GM19099 (cell line): ENCODE results near the gene MYO5B.

Experiments used
- POLR2A ChIP-seq: IDR thresholded peaks from 3 replicates; pipeline ENCODE4 v1.6.1; 2011; ENCODE audit warnings: low read depth; ENCODE audit not compliant: insufficient read length; ENCODE audit errors: extremely low read depth

MYO5B gene

GRCh38 chr18:50135903-50136302 lies 59.0 kb downstream of the MYO5B start:
- no peak for TF ChIP-seq POLR2A

- no peak for TF ChIP-seq POLR2A
Observed at GRCh38 chr18:50133526-50133925, 61.4 kb downstream of the MYO5B start.

GRCh38 chr18:50131591-50131990 lies 63.4 kb downstream of the MYO5B start:
- no peak for TF ChIP-seq POLR2A

- no peak for TF ChIP-seq POLR2A
Observed at GRCh38 chr18:50128506-50129271, 66.3 kb downstream of the MYO5B start.

GRCh38 chr18:50127516-50128210 lies 67.3 kb downstream of the MYO5B start:
- TF ChIP-seq POLR2A, result no peak

GRCh38 chr18:50126471-50126870 lies 68.5 kb downstream of the MYO5B start:
- TF ChIP-seq POLR2A, result no peak

- TF ChIP-seq POLR2A, result no peak
Observed at GRCh38 chr18:50125456-50125855, 69.5 kb downstream of the MYO5B start.

- TF ChIP-seq POLR2A, result no peak
Observed at GRCh38 chr18:50119296-50119695, 75.7 kb downstream of the MYO5B start.

GRCh38 chr18:50117863-50118262 lies 77.1 kb downstream of the MYO5B start:
- no peak for TF ChIP-seq POLR2A

- TF ChIP-seq POLR2A, result no peak
Observed at GRCh38 chr18:50115095-50115494, 79.9 kb downstream of the MYO5B start.

- no peak for TF ChIP-seq POLR2A
Observed at GRCh38 chr18:50114448-50114847, 80.5 kb downstream of the MYO5B start.

GRCh38 chr18:50113726-50114125 lies 81.2 kb downstream of the MYO5B start:
- no peak for TF ChIP-seq POLR2A

GRCh38 chr18:50111398-50111797 lies 83.5 kb downstream of the MYO5B start:
- no peak for TF ChIP-seq POLR2A

GRCh38 chr18:50107468-50107977 lies 87.4 kb downstream of the MYO5B start:
- no peak for TF ChIP-seq POLR2A

- TF ChIP-seq POLR2A, result no peak
Observed at GRCh38 chr18:50105027-50105426, 89.9 kb downstream of the MYO5B start.

- no peak for TF ChIP-seq POLR2A
Observed at GRCh38 chr18:50104421-50104820, 90.5 kb downstream of the MYO5B start.
